ENCODE data around the gene BTBD16.

The BTBD16 gene

GRCh38 chr10:122248356-122249302, 22.5 kb upstream of the BTBD16 start:
- no peak for DNase-seq (ENCODE audit: low read depth, low spot score)

GRCh38 chr10:122249303-122249850, 21.7 kb upstream of the BTBD16 start:
- no peak for DNase-seq (ENCODE audit: low read depth, low spot score)

- no peak for DNase-seq (ENCODE audit: low read depth, low spot score)
These were observed 20.9 kb upstream of the BTBD16 start for GRCh38 chr10:122249991-122250750.

GRCh38 chr10:122251459-122252255, 19.4 kb upstream of the BTBD16 start:
- DNase-seq (ENCODE audit: low read depth, low spot score): no peak

- no peak for DNase-seq (ENCODE audit: low read depth, low spot score)
These were observed 18.3 kb upstream of the BTBD16 start for GRCh38 chr10:122252805-122253204.

GRCh38 chr10:122253605-122254004, 17.5 kb upstream of the BTBD16 start:
- no peak for DNase-seq (ENCODE audit: low read depth, low spot score)

GRCh38 chr10:122254831-122255230, 16.3 kb upstream of the BTBD16 start:
- DNase-seq (ENCODE audit: low read depth, low spot score): no peak

GRCh38 chr10:122255509-122256301, 15.4 kb upstream of the BTBD16 start:
- DNase-seq (ENCODE audit: low read depth, low spot score): no peak

- no peak for DNase-seq (ENCODE audit: low read depth, low spot score)
These were observed 14.1 kb upstream of the BTBD16 start for GRCh38 chr10:122257041-122257440.

GRCh38 chr10:122258136-122259074, 12.7 kb upstream of the BTBD16 start:
- DNase-seq (ENCODE audit: low read depth, low spot score): no peak

- DNase-seq (ENCODE audit: low read depth, low spot score): no peak
These were observed 12.0 kb upstream of the BTBD16 start for GRCh38 chr10:122259075-122259466.

- DNase-seq (ENCODE audit: low read depth, low spot score): no peak
These were observed 9.5 kb upstream of the BTBD16 start for GRCh38 chr10:122261584-122261983.

GRCh38 chr10:122263971-122264370, 7.1 kb upstream of the BTBD16 start:
- no peak for DNase-seq (ENCODE audit: low read depth, low spot score)

GRCh38 chr10:122264436-122264835, 6.7 kb upstream of the BTBD16 start:
- no peak for DNase-seq (ENCODE audit: low read depth, low spot score)

GRCh38 chr10:122264931-122265330, 6.2 kb upstream of the BTBD16 start:
- DNase-seq (ENCODE audit: low read depth, low spot score): no peak

- no peak for DNase-seq (ENCODE audit: low read depth, low spot score)
These were observed 5.2 kb upstream of the BTBD16 start for GRCh38 chr10:122265896-122266295.

GRCh38 chr10:122267849-122268737, 3.0 kb upstream of the BTBD16 start:
- no peak for DNase-seq (ENCODE audit: low read depth, low spot score)

- DNase-seq (ENCODE audit: low read depth, low spot score): no peak
These were observed 1.9 kb upstream of the BTBD16 start for GRCh38 chr10:122269059-122269687.
